ENCODE results near the gene ATP2B2.

Gene ATP2B2

DNA sequence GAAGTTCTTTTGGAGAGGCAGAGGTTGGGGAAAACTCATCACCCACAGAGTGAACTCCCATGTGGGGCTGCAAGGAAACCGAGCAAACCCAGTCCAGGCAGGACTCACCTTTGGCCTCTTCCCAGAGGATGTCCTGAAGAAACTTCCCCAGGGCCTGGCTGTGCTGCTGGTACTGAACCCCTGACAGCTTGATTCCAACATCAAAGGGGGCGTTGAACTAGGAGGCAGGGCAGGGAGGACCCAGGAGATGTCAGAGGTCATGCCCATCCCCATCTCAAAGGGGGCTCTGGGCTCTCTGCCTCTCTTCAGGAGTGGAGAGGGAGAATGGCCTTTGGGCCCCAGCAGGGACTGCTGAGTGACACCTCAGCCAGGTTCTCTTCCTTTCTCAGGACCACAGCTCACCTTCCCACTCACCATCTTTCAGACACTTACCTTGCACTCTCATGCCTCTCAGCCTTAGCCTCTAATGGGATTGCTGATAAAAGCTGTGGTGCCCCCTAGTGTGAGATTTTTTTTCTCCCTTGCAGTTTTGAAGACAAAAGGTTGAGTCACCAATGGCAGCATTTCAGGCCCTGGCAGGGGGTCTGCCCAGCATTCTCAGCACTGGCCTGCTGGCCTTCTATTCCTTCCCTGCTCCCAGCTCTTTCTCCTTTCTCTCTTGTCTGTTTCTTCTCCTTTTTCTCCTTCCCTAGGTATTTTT, 218.6 kb downstream of the ATP2B2 start:
- Histone ChIP-seq H3K23ac (ENCODE audit: low read depth, low read length, poor library complexity) (no peak overlapping the region), H3K4me2 (ENCODE audit: insufficient read depth, low read length, poor library complexity, severe bottlenecking) (no peak overlapping the region), H3K27me3 (ENCODE audit: control insufficient read depth in 3 of 3, insufficient read depth in 3 of 3, low read depth in 1 of 3, low read length in 3 of 3) (no peaks in the 10 kb centered on the region), H3K14ac (ENCODE audit: low read length) (no peak overlapping the region), H2BK12ac (ENCODE audit: low read length) (no peak overlapping the region), H2BK120ac (ENCODE audit: low read depth, low read length) (no peak overlapping the region), H3K18ac (ENCODE audit: low read length) (no peak overlapping the region), H3K9ac (ENCODE audit: low read depth, low read length, poor library complexity) (no peak overlapping the region), H3K79me1 (ENCODE audit: low read depth, low read length) (no peaks in the 10 kb centered on the region), H3K9me3 (replicated peaks in 1 of 2; ENCODE audit: control insufficient read depth in 2 of 2, insufficient read depth in 1 of 2, low read depth in 1 of 2, low read length in 2 of 2) (no peaks in the 10 kb centered on the region), H3K4me3 (ENCODE audit: low read length in 2 of 2) (no peak overlapping the region), H2AK5ac (ENCODE audit: low read depth, low read length) (no peak overlapping the region), H3K27ac (replicated peaks; ENCODE audit: low read length) (no peak overlapping the region), H2BK5ac (ENCODE audit: low read length) (no peak overlapping the region), H4K91ac (ENCODE audit: low read depth, low read length, poor library complexity) (no peak overlapping the region), H3K36me3 (replicated peaks in 1 of 2; ENCODE audit: control insufficient read depth in 2 of 2, insufficient read depth in 2 of 2, low read length in 2 of 2) (peaks cover 4 to 66% of the 10 kb centered on the region in 2 donors), H3K4ac (ENCODE audit: low read length) (no peak overlapping the region), H2AFZ (ENCODE audit: low read length) (no peak overlapping the region), H2BK15ac (ENCODE audit: low read length) (no peak overlapping the region), H4K8ac (ENCODE audit: low read depth, low read length) (no peak overlapping the region), H3K4me1 (ENCODE audit: control insufficient read depth in 2 of 2, insufficient read depth in 1 of 2, low read depth in 1 of 2, low read length in 2 of 2) (peaks cover 12 to 22% of the 10 kb centered on the region in 2 donors)
- DNase-seq (ENCODE audit: low spot score) = peak; percentile 58
- WGBS, 2 donors (ENCODE audit: extremely low coverage in 2 of 2, insufficient read length in 2 of 2, insufficient replicate concordance in 1 of 2) = no CpG with 5 or more reads among the region's 2 CpGs

DNA sequence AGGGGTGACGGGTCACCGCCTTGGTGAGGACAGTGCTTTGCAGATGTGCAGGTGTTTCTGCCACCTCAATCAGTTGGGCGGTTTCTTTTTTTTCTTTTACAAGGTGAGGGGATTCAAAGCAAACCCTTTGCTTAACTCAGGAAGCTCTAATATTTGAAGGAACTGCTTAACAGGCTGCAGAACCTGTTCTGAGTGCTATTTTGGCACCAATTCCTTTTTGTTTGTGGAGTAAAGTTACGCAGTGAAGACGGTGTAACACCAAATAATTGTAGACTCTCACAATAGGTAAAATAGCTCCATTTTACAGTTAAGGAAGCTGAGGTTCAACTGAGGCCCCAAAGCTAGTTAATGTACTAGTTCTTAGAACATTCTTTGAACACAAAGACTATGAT, 219.3 kb downstream of the ATP2B2 start:
- Histone ChIP-seq H3K4me2 (ENCODE audit: insufficient read depth, low read length, poor library complexity, severe bottlenecking) (no peak overlapping the region), H2BK12ac (ENCODE audit: low read length) (no peak overlapping the region), H3K27ac (replicated peaks; ENCODE audit: low read length) (no peak overlapping the region), H4K8ac (ENCODE audit: low read depth, low read length) (no peak overlapping the region), H2BK120ac (ENCODE audit: low read depth, low read length) (no peak overlapping the region), H2BK15ac (ENCODE audit: low read length) (no peak overlapping the region), H3K9ac (ENCODE audit: low read depth, low read length, poor library complexity) (no peak overlapping the region), H3K4me1 (ENCODE audit: control insufficient read depth in 2 of 2, insufficient read depth in 1 of 2, low read depth in 1 of 2, low read length in 2 of 2) (peaks cover 12 to 22% of the 10 kb centered on the region in 2 donors), H3K18ac (ENCODE audit: low read length) (no peak overlapping the region), H3K9me3 (replicated peaks in 1 of 2; ENCODE audit: control insufficient read depth in 2 of 2, insufficient read depth in 1 of 2, low read depth in 1 of 2, low read length in 2 of 2) (no peaks in the 10 kb centered on the region), H3K36me3 (replicated peaks in 1 of 2; ENCODE audit: control insufficient read depth in 2 of 2, insufficient read depth in 2 of 2, low read length in 2 of 2) (peaks cover 4 to 65% of the 10 kb centered on the region in 2 donors), H2AK5ac (ENCODE audit: low read depth, low read length) (peak overlapping the region; percentile 15), H4K91ac (ENCODE audit: low read depth, low read length, poor library complexity) (no peak overlapping the region), H3K4ac (ENCODE audit: low read length) (no peak overlapping the region), H2AFZ (ENCODE audit: low read length) (no peak overlapping the region), H2BK5ac (ENCODE audit: low read length) (no peak overlapping the region), H3K23ac (ENCODE audit: low read depth, low read length, poor library complexity) (no peak overlapping the region), H3K4me3 (ENCODE audit: low read length in 2 of 2) (no peak overlapping the region), H3K79me1 (ENCODE audit: low read depth, low read length) (no peaks in the 10 kb centered on the region), H3K27me3 (ENCODE audit: control insufficient read depth in 3 of 3, insufficient read depth in 3 of 3, low read depth in 1 of 3, low read length in 3 of 3) (no peaks in the 10 kb centered on the region), H3K14ac (ENCODE audit: low read length) (no peak overlapping the region)
- no CpG with 5 or more reads among the region's 5 CpGs for WGBS, 2 donors (ENCODE audit: extremely low coverage in 2 of 2, insufficient read length in 2 of 2, insufficient replicate concordance in 1 of 2)
- DNase-seq (ENCODE audit: low spot score) = no peak

GRCh38 chr3:10285272-10286132, 219.9 kb downstream of the ATP2B2 start:
- Histone ChIP-seq H3K4me3 (ENCODE audit: low read length in 2 of 2) (no peak overlapping the region), H2BK120ac (ENCODE audit: low read depth, low read length) (no peak overlapping the region), H4K8ac (ENCODE audit: low read depth, low read length) (no peak overlapping the region), H2AFZ (ENCODE audit: low read length) (no peak overlapping the region), H3K27ac (replicated peaks; ENCODE audit: low read length) (peak overlapping the region; percentile 26), H3K14ac (ENCODE audit: low read length) (no peak overlapping the region), H4K91ac (ENCODE audit: low read depth, low read length, poor library complexity) (no peak overlapping the region), H2AK5ac (ENCODE audit: low read depth, low read length) (peak overlapping the region; percentile 15), H3K4me2 (ENCODE audit: insufficient read depth, low read length, poor library complexity, severe bottlenecking) (no peak overlapping the region), H3K36me3 (replicated peaks in 1 of 2; ENCODE audit: control insufficient read depth in 2 of 2, insufficient read depth in 2 of 2, low read length in 2 of 2) (peaks cover 5 to 71% of the 10 kb centered on the region in 2 donors), H3K79me1 (ENCODE audit: low read depth, low read length) (no peaks in the 10 kb centered on the region), H3K27me3 (ENCODE audit: control insufficient read depth in 3 of 3, insufficient read depth in 3 of 3, low read depth in 1 of 3, low read length in 3 of 3) (no peaks in the 10 kb centered on the region), H3K4me1 (ENCODE audit: control insufficient read depth in 2 of 2, insufficient read depth in 1 of 2, low read depth in 1 of 2, low read length in 2 of 2) (peaks cover 12 to 22% of the 10 kb centered on the region in 2 donors), H3K23ac (ENCODE audit: low read depth, low read length, poor library complexity) (no peak overlapping the region), H3K4ac (ENCODE audit: low read length) (no peak overlapping the region), H3K9me3 (replicated peaks in 1 of 2; ENCODE audit: control insufficient read depth in 2 of 2, insufficient read depth in 1 of 2, low read depth in 1 of 2, low read length in 2 of 2) (no peaks in the 10 kb centered on the region), H3K18ac (ENCODE audit: low read length) (peak overlapping the region; percentile 6), H2BK5ac (ENCODE audit: low read length) (no peak overlapping the region), H2BK12ac (ENCODE audit: low read length) (no peak overlapping the region), H2BK15ac (ENCODE audit: low read length) (no peak overlapping the region), H3K9ac (ENCODE audit: low read depth, low read length, poor library complexity) (no peak overlapping the region)
- DNase-seq (ENCODE audit: low spot score) = no peak
- WGBS, 2 donors (ENCODE audit: extremely low coverage in 2 of 2, insufficient read length in 2 of 2, insufficient replicate concordance in 1 of 2) = no CpG with 5 or more reads among the region's 12 CpGs

DNA sequence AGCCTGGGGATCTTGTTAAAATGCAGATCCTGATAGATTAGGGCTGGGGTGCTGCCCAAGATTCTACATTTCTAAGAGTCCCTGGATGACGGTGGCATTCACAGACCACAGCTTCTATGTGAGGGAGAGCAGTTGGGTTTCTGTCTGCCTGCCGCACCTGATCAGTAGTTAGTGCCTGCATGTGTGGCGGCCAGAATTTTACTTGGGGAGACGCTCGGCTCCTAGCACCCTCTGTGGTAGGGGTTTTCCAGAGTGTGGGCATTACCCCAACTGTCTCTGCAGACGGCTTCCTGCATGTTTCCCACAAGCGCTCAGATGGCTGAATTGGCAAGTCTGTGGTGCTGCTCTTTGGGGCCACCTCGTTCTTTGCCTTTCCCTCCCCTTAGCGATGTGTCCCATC, 220.9 kb downstream of the ATP2B2 start:
- Histone ChIP-seq H3K79me1 (ENCODE audit: low read depth, low read length) (no peaks in the 10 kb centered on the region), H3K18ac (ENCODE audit: low read length) (peak overlapping the region; percentile 21), H2BK15ac (ENCODE audit: low read length) (no peak overlapping the region), H3K14ac (ENCODE audit: low read length) (no peak overlapping the region), H3K4me2 (ENCODE audit: insufficient read depth, low read length, poor library complexity, severe bottlenecking) (no peak overlapping the region), H3K4me1 (ENCODE audit: control insufficient read depth in 2 of 2, insufficient read depth in 1 of 2, low read depth in 1 of 2, low read length in 2 of 2) (peaks cover 12 to 18% of the 10 kb centered on the region in 2 donors), H3K4me3 (ENCODE audit: low read length in 2 of 2) (no peak overlapping the region), H2BK5ac (ENCODE audit: low read length) (no peak overlapping the region), H3K27ac (replicated peaks; ENCODE audit: low read length) (no peak overlapping the region), H3K9ac (ENCODE audit: low read depth, low read length, poor library complexity) (no peak overlapping the region), H2BK12ac (ENCODE audit: low read length) (no peak overlapping the region), H3K4ac (ENCODE audit: low read length) (no peak overlapping the region), H3K23ac (ENCODE audit: low read depth, low read length, poor library complexity) (no peak overlapping the region), H2BK120ac (ENCODE audit: low read depth, low read length) (no peak overlapping the region), H4K91ac (ENCODE audit: low read depth, low read length, poor library complexity) (no peak overlapping the region), H4K8ac (ENCODE audit: low read depth, low read length) (no peak overlapping the region), H3K9me3 (replicated peaks in 1 of 2; ENCODE audit: control insufficient read depth in 2 of 2, insufficient read depth in 1 of 2, low read depth in 1 of 2, low read length in 2 of 2) (no peaks in the 10 kb centered on the region), H2AFZ (ENCODE audit: low read length) (no peak overlapping the region), H3K27me3 (ENCODE audit: control insufficient read depth in 3 of 3, insufficient read depth in 3 of 3, low read depth in 1 of 3, low read length in 3 of 3) (no peaks in the 10 kb centered on the region), H2AK5ac (ENCODE audit: low read depth, low read length) (no peak overlapping the region), H3K36me3 (replicated peaks in 1 of 2; ENCODE audit: control insufficient read depth in 2 of 2, insufficient read depth in 2 of 2, low read length in 2 of 2) (peaks cover 8 to 77% of the 10 kb centered on the region in 2 donors)
- no peak for DNase-seq (ENCODE audit: low spot score)
- no CpG with 5 or more reads among the region's 9 CpGs for WGBS, 2 donors (ENCODE audit: extremely low coverage in 2 of 2, insufficient read length in 2 of 2, insufficient replicate concordance in 1 of 2)
